Measurements from ENCODE around the gene SAMM50.

SAMM50 gene

GRCh38 chr22:43955040-43955882 is at the start of gene SAMM50:
TSS of gene SAMM50 (plus strand) at chr22:43955442. CDS start at chr22:43955578, 136 bp downstream.
- Mint-ChIP-seq H3K36me3 (peaks cover 6% of the 10 kb centered on the region), H3K4me1 (peaks cover 30% of the 10 kb centered on the region), H3K27ac (peak within 1 kb of the TSS; percentile 93), H3K27me3 (peaks cover 10% of the 10 kb centered on the region), H3K9me3 (no peaks in the 10 kb centered on the region), H3K4me3 (peak within 1 kb of the TSS; percentile 94)
- ATAC-seq: peak; percentile 97

- peaks cover 56% of the 10 kb centered on the region for H3K27me3 Mint-ChIP-seq
- H3K9me3 Mint-ChIP-seq: no peaks in the 10 kb centered on the region
- no peak for ATAC-seq
- H3K36me3 Mint-ChIP-seq: no peaks in the 10 kb centered on the region
- no peak overlapping the region for H3K27ac Mint-ChIP-seq
- H3K4me3 Mint-ChIP-seq: no peak overlapping the region
- no peaks in the 10 kb centered on the region for H3K4me1 Mint-ChIP-seq
Measured at GRCh38 chr22:43905681-43906080, 49.6 kb upstream of the SAMM50 start.

- ATAC-seq: no peak
- Mint-ChIP-seq H3K4me1 (peaks cover 5% of the 10 kb centered on the region), H3K27me3 (peaks cover 36% of the 10 kb centered on the region), H3K36me3 (no peaks in the 10 kb centered on the region), H3K27ac (no peak overlapping the region), H3K9me3 (peaks cover 4% of the 10 kb centered on the region), H3K4me3 (no peak overlapping the region)
Measured at GRCh38 chr22:43909708-43910107, 45.5 kb upstream of the SAMM50 start.

- Mint-ChIP-seq H3K4me3 (no peak overlapping the region), H3K27ac (no peak overlapping the region), H3K36me3 (no peaks in the 10 kb centered on the region), H3K4me1 (peaks cover 5% of the 10 kb centered on the region), H3K27me3 (peaks cover 32% of the 10 kb centered on the region), H3K9me3 (peaks cover 4% of the 10 kb centered on the region)
- peak; percentile 18 for ATAC-seq
Measured at GRCh38 chr22:43910178-43910695, 45.0 kb upstream of the SAMM50 start.

GRCh38 chr22:43911351-43911750 is 43.9 kb upstream of the SAMM50 start:
- peaks cover 4% of the 10 kb centered on the region for H3K9me3 Mint-ChIP-seq
- H3K27me3 Mint-ChIP-seq: peaks cover 27% of the 10 kb centered on the region
- no peak overlapping the region for H3K27ac Mint-ChIP-seq
- peaks cover 5% of the 10 kb centered on the region for H3K4me1 Mint-ChIP-seq
- no peaks in the 10 kb centered on the region for H3K36me3 Mint-ChIP-seq
- H3K4me3 Mint-ChIP-seq: no peak overlapping the region
- ATAC-seq: no peak

- Mint-ChIP-seq H3K27ac (no peak overlapping the region), H3K4me1 (peaks cover 5% of the 10 kb centered on the region), H3K36me3 (no peaks in the 10 kb centered on the region), H3K27me3 (peaks cover 54% of the 10 kb centered on the region), H3K4me3 (no peak overlapping the region), H3K9me3 (peaks cover 4% of the 10 kb centered on the region)
- no peak for ATAC-seq
Measured at GRCh38 chr22:43917521-43917920, 37.7 kb upstream of the SAMM50 start.

GRCh38 chr22:43919106-43919973 is 35.9 kb upstream of the SAMM50 start:
- Mint-ChIP-seq H3K36me3 (no peaks in the 10 kb centered on the region), H3K4me3 (no peak overlapping the region), H3K9me3 (no peaks in the 10 kb centered on the region), H3K27ac (no peak overlapping the region), H3K4me1 (peaks cover 14% of the 10 kb centered on the region), H3K27me3 (peaks cover 66% of the 10 kb centered on the region)
- no peak for ATAC-seq

GRCh38 chr22:43921370-43921769 is 33.9 kb upstream of the SAMM50 start:
- Mint-ChIP-seq H3K9me3 (no peaks in the 10 kb centered on the region), H3K4me3 (no peak overlapping the region), H3K36me3 (no peaks in the 10 kb centered on the region), H3K4me1 (peaks cover 14% of the 10 kb centered on the region), H3K27me3 (peaks cover 81% of the 10 kb centered on the region), H3K27ac (no peak overlapping the region)
- ATAC-seq: no peak

- Mint-ChIP-seq H3K9me3 (no peaks in the 10 kb centered on the region), H3K27ac (no peak overlapping the region), H3K4me1 (peaks cover 14% of the 10 kb centered on the region), H3K27me3 (peaks cover 75% of the 10 kb centered on the region), H3K4me3 (no peak overlapping the region), H3K36me3 (no peaks in the 10 kb centered on the region)
- no peak for ATAC-seq
Measured at GRCh38 chr22:43922123-43922522, 33.1 kb upstream of the SAMM50 start.

- ATAC-seq: peak; percentile 47
- H3K4me3 Mint-ChIP-seq: peak overlapping the region; percentile 76
- no peaks in the 10 kb centered on the region for H3K9me3 Mint-ChIP-seq
- no peak overlapping the region for H3K27ac Mint-ChIP-seq
- peaks cover 14% of the 10 kb centered on the region for H3K4me1 Mint-ChIP-seq
- H3K27me3 Mint-ChIP-seq: peaks cover 73% of the 10 kb centered on the region
- no peaks in the 10 kb centered on the region for H3K36me3 Mint-ChIP-seq
Measured at GRCh38 chr22:43923191-43923590, 32.1 kb upstream of the SAMM50 start.

GRCh38 chr22:43923631-43924464 is 31.4 kb upstream of the SAMM50 start, which contains the start of gene PNPLA3:
TSS of gene PNPLA3 (plus strand) at chr22:43923805. CDS start at chr22:43923912, 107 bp downstream.
- no peaks in the 10 kb centered on the region for H3K9me3 Mint-ChIP-seq

GRCh38 chr22:43924877-43925276 is 30.4 kb upstream of the SAMM50 start:
- H3K4me1 Mint-ChIP-seq: peaks cover 14% of the 10 kb centered on the region
- no peaks in the 10 kb centered on the region for H3K9me3 Mint-ChIP-seq
- H3K27me3 Mint-ChIP-seq: peaks cover 66% of the 10 kb centered on the region
- no peaks in the 10 kb centered on the region for H3K36me3 Mint-ChIP-seq
- H3K4me3 Mint-ChIP-seq: peak overlapping the region; percentile 56
- no peak overlapping the region for H3K27ac Mint-ChIP-seq
- ATAC-seq: no peak

More at GRCh38 chr22:43923631-43924464, 31.4 kb upstream of the SAMM50 start, which contains the start of gene PNPLA3:
- Mint-ChIP-seq H3K36me3 (no peaks in the 10 kb centered on the region), H3K4me1 (peaks cover 14% of the 10 kb centered on the region), H3K4me3 (peak within 1 kb of the TSS; percentile 81), H3K27ac (no peak within 1 kb of the TSS), H3K27me3 (peaks cover 73% of the 10 kb centered on the region)
- ATAC-seq: peak; percentile 77

GRCh38 chr22:43925433-43926348 is 29.6 kb upstream of the SAMM50 start:
- H3K27ac Mint-ChIP-seq: no peak overlapping the region
- no peaks in the 10 kb centered on the region for H3K36me3 Mint-ChIP-seq
- no peaks in the 10 kb centered on the region for H3K9me3 Mint-ChIP-seq
- peaks cover 63% of the 10 kb centered on the region for H3K27me3 Mint-ChIP-seq
- no peak overlapping the region for H3K4me3 Mint-ChIP-seq
- no peak for ATAC-seq
- H3K4me1 Mint-ChIP-seq: peaks cover 14% of the 10 kb centered on the region

GRCh38 chr22:43926349-43926710 is 28.9 kb upstream of the SAMM50 start:
- Mint-ChIP-seq H3K4me3 (no peak overlapping the region), H3K4me1 (peaks cover 14% of the 10 kb centered on the region), H3K27me3 (peaks cover 57% of the 10 kb centered on the region), H3K9me3 (no peaks in the 10 kb centered on the region), H3K36me3 (no peaks in the 10 kb centered on the region), H3K27ac (no peak overlapping the region)
- no peak for ATAC-seq
